AG04450 (cell line): ENCODE data around the gene USO1. TPM values are rescaled to one million over a fixed set of nuclear protein-coding genes. Genes with fewer than 3 reads are reported as not detected.

Experiments used
- CTCF ChIA-PET: fragments of 300-600, 350-600 bp; formaldehyde crosslinking; extraction: SDS; loops from one replicate; lab custom pipeline; 2022; ENCODE audit warnings: antibody characterized with exemption, inconsistent platforms; lab: Charles Lee
- POLR2A ChIA-PET: fragments of 350-600 bp; formaldehyde crosslinking; extraction: SDS; loops from one replicate; lab custom pipeline; 2021; ENCODE audit warnings: antibody characterized with exemption, inconsistent platforms; lab: Yijun Ruan, JAX
- DNase-seq: peaks from one replicate; pipeline ENCODE4 v3.0.0-alpha.2; 2011; ENCODE audit warnings: low read depth, low spot score
- H3K27ac ChIP-seq: one replicate; pipeline ENCODE4 v1.5.1; 2012; ENCODE audit warnings: low read depth, low read length, control low read depth
- H3K27me3 ChIP-seq: one replicate; pipeline ENCODE4 v1.6.0; 2012; ENCODE audit warnings: low read length; ENCODE audit not compliant: control insufficient read depth, insufficient read depth
- H3K4me3 ChIP-seq: 2 replicates; pipeline ENCODE4 v1.5.1; 2011; ENCODE audit warnings: mild to moderate bottlenecking, low read depth, low read length, control low read depth
- H3K9me3 ChIP-seq: 2 replicates; pipeline ENCODE4 v1.5.1; 2012; ENCODE audit warnings: low read length; ENCODE audit not compliant: control insufficient read depth, insufficient read depth
- polyA plus RNA-seq: library from polyadenylated mRNA; depleted of rRNA; stranded (reverse); fragments of >200 nt; gene quantifications from 2 replicates; pipeline ENCODE4 v1.2.3, GENCODE V29; 2011
- TF ChIP-seq, protein P1 (sequence below): IDR thresholded peaks from 2 replicates; pipeline ENCODE4 v1.5.1; 2011; ENCODE audit warnings: low read depth, low read length, control low read depth, inconsistent platforms

The USO1 gene
- polyA plus RNA-seq, 1 experiment: 142 TPM

DNA sequence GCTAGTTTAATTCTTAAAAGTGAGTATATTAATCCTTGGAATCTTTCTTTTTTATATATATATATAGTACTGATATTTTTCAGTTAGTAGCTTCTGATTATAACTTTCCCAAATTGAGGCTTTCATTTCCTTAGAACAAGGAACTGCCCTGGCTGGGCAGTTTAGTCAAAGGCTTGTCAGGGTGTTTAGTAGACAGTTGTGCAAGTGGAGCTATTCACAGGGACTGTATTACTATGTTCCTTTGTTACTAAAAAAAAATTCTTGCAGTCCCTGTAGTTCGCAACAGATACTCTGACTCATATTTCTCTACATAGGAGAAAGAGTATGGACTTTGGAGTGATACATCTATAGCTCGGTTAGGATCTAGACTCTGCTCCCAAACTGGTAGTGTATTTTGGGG lies 20.8 kb downstream of the USO1 start:
- H3K27me3 ChIP-seq: no peaks in the 10 kb centered on the region
- CTCF ChIA-PET: interaction anchor here (0.9 to 2.2 kb wide), 2 partner anchors 21 to 152 kb away, joined by 3 to 11 read pairs; partner anchors contain the start of gene USO1
- H3K27ac ChIP-seq: no peak overlapping the region
- POLR2A ChIA-PET: interaction anchor here (1.6 kb wide), 1 partner anchor 21 kb away, joined by 15 read pairs; the partner anchor contains the start of gene USO1
- H3K9me3 ChIP-seq: no peaks in the 10 kb centered on the region
- TF ChIP-seq, protein P1, sequence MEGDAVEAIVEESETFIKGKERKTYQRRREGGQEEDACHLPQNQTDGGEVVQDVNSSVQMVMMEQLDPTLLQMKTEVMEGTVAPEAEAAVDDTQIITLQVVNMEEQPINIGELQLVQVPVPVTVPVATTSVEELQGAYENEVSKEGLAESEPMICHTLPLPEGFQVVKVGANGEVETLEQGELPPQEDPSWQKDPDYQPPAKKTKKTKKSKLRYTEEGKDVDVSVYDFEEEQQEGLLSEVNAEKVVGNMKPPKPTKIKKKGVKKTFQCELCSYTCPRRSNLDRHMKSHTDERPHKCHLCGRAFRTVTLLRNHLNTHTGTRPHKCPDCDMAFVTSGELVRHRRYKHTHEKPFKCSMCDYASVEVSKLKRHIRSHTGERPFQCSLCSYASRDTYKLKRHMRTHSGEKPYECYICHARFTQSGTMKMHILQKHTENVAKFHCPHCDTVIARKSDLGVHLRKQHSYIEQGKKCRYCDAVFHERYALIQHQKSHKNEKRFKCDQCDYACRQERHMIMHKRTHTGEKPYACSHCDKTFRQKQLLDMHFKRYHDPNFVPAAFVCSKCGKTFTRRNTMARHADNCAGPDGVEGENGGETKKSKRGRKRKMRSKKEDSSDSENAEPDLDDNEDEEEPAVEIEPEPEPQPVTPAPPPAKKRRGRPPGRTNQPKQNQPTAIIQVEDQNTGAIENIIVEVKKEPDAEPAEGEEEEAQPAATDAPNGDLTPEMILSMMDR: no peak
- no peak overlapping the region for H3K4me3 ChIP-seq
- peak; percentile 29 for DNase-seq

DNA sequence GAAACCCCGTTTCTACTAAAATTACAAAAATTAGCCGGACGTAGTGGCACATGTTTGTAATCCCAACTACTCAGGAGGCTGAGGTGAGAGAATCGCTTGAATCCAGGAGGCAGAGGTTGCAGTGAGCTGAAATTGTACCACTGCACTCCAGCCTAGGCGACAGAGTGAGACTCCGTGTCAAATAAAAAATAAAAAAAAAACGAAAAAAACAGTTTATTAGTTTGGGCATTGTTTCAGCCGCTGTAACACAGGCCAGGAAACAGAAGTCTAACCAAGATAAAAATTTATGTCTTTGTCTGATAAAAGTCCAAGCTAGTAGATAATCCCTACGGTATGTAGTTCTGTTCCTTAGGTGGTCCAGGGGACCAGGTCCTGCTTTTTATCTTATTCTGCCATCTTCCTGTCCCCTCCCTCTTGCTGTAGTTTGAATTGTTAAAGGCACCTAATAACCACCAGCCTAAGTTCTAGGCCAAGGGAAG lies 21.4 kb downstream of the USO1 start:
- POLR2A ChIA-PET: interaction anchor here (1.6 kb wide), 1 partner anchor 21 kb away, joined by 15 read pairs; the partner anchor contains the start of gene USO1

DNA sequence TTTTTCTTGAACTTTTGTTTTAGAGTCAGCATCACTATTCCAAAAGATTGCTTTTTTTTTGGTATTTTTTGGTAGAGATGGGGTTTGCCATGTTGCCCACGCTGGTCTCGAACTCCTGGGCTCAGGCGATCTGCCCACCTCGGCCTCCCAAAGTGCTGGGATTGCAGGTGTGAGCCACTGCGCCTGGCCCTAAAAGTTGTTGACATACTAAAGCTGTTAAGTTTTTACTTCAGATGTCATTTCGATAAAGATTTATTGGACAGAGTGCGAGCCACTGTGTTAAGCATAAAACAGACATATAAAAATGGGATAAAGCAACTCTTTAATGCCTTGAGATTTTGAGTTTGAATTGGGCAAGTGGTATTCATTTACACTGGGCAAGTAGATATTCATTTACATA lies 28.3 kb downstream of the USO1 start:
- ChIA-PET CTCF (interaction anchor here (1.0 kb wide), 1 partner anchor 28 kb away, joined by 3 read pairs; the partner anchor contains the start of gene USO1), POLR2A (no interaction called here)
- no peak overlapping the region for H3K4me3 ChIP-seq
- no peaks in the 10 kb centered on the region for H3K9me3 ChIP-seq
- H3K27ac ChIP-seq: no peak overlapping the region
- H3K27me3 ChIP-seq: no peaks in the 10 kb centered on the region
- TF ChIP-seq, protein P1: no peak
- no peak for DNase-seq

More for the DNA sequence above, 21.4 kb downstream of the USO1 start:
- CTCF ChIA-PET: interaction anchor here (0.9 to 2.2 kb wide), 2 partner anchors 22 to 152 kb away, joined by 3 to 11 read pairs; partner anchors contain the start of gene USO1
- TF ChIP-seq, protein P1: no peak
- no peaks in the 10 kb centered on the region for H3K27me3 ChIP-seq
- H3K4me3 ChIP-seq: no peak overlapping the region
- H3K9me3 ChIP-seq: no peaks in the 10 kb centered on the region
- DNase-seq: no peak
- H3K27ac ChIP-seq: no peak overlapping the region

DNA sequence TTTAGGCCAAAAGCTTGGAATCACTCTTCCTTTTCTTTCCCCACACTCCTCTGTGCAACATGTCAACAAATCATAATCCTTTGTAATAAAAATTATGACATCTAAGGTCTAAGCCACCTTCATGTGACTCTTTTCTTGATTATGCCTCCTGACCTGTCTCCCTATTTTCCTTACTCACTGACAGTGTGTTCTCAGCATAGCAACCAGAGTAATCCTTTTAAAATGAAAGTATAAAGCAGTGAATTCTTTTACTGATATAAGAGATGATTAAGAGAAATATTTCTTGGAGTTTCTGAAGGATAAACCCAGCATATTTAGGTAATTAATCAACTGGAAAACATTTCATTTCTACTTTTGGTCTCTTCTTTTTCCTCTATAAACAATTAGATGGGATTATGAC lies 44.7 kb downstream of the USO1 start:
- no peak overlapping the region for H3K27ac ChIP-seq
- H3K4me3 ChIP-seq: no peak overlapping the region
- POLR2A ChIA-PET: interaction anchor here (2.2 kb wide), 1 partner anchor 45 kb away, joined by 7 read pairs; the partner anchor contains the start of gene USO1
- no peaks in the 10 kb centered on the region for H3K9me3 ChIP-seq
- TF ChIP-seq, protein P1: no peak
- CTCF ChIA-PET: no interaction called here
- no peaks in the 10 kb centered on the region for H3K27me3 ChIP-seq
- DNase-seq: no peak

DNA sequence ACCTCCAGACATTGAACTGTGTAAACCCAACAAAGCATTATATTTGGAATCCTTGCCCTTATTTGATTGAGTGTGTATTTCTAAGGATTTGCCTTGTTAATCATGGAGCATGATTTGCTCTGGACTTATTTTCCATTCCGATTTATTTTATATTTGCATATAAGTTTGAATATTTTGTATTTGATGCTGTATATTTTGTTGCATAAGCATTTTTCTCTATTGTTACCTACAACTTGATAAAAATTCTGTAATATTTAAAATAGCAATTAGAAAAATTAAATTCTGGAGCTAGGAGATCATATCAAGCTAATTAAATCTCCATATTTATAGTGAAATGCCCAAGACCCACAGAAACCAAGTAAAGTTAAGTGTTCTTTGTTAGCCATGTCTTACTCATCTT lies 47.2 kb downstream of the USO1 start:
- H3K4me3 ChIP-seq: no peak overlapping the region
- ChIA-PET POLR2A (no interaction called here), CTCF (no interaction called here)
- H3K27ac ChIP-seq: no peak overlapping the region
- TF ChIP-seq, protein P1: no peak
- no peak for DNase-seq
- no peaks in the 10 kb centered on the region for H3K9me3 ChIP-seq
- H3K27me3 ChIP-seq: no peaks in the 10 kb centered on the region
